ENCODE measurements around the gene EMP1.
A peak's percentile ranks its signal among the peaks of the same experiment; 100 is the strongest.

EMP1 gene

DNA sequence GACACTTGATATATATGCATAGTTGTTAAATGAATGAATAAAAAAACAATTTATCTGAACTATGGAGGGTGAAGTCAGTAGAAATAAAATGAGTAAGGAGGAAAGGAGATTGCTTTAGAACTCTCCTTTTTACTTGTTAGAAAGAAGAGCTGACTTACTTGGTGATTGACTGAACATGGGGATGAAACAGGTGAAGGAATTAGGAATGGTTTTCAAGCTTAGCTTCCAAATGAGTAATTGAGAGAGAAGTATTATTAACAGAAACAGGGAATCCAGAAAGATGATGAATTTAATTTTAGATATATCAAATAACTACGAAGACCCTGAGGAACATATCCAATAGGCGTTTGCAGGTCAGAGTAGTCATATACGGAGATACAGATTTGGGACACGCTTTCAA is 33.6 kb upstream of the EMP1 start:
- TF ChIP-seq, protein P1, sequence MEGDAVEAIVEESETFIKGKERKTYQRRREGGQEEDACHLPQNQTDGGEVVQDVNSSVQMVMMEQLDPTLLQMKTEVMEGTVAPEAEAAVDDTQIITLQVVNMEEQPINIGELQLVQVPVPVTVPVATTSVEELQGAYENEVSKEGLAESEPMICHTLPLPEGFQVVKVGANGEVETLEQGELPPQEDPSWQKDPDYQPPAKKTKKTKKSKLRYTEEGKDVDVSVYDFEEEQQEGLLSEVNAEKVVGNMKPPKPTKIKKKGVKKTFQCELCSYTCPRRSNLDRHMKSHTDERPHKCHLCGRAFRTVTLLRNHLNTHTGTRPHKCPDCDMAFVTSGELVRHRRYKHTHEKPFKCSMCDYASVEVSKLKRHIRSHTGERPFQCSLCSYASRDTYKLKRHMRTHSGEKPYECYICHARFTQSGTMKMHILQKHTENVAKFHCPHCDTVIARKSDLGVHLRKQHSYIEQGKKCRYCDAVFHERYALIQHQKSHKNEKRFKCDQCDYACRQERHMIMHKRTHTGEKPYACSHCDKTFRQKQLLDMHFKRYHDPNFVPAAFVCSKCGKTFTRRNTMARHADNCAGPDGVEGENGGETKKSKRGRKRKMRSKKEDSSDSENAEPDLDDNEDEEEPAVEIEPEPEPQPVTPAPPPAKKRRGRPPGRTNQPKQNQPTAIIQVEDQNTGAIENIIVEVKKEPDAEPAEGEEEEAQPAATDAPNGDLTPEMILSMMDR (IDR thresholded peaks at IDR 0.05): no peak
- Histone ChIP-seq H3K9me3 (no peaks in the 10 kb centered on the region), H3K4me3 (ENCODE audit: low read depth in 1 of 2, low read length in 1 of 2) (no peak overlapping the region), H3K27ac (no peak overlapping the region), H3K4me1 (ENCODE audit: control insufficient read depth in 1 of 2, insufficient read depth in 1 of 2, low read depth in 1 of 2, low read length in 1 of 2) (peaks cover 12 to 17% of the 10 kb centered on the region in 2 experiments), H3K36me3 (no peaks in the 10 kb centered on the region), H3K27me3 (no peaks in the 10 kb centered on the region)

DNA sequence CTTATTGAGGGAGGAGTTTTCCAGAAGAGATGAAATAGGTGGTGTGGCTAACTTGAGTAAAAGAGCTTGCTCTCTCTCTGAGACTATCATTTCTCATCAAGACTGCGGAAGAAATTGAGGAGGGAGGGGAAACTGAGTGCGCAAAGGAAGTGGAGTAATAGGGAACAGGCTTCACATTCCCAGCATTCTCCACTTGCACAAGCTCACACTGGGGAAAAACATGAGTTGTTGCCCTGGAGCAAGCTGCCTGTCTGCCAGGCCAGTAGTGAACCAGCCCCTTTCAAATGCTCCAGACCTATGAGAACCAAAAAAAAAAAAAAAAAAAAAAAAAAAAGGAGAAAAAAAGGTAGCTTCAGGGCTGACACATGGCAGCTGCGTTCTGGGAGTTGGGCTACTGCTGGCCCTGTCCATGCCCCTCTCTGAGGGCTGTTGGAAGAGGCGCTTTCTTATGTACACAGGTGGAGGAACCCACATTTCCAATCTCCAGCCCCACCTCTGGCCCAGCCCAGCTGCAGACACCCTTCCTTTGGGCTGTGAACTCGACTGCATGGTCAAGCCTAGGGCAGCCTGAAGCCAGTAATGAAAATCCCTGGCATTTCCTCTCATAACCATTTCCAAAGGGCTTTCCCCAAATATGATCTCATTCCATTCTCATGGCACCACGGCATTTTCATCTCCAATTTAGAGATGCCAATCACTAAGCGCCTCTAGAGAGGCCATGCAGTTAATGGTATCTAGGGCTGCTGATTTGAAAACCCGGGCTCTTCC is 32.5 kb upstream of the EMP1 start:
- Histone ChIP-seq H3K4me1 (ENCODE audit: control insufficient read depth in 1 of 2, insufficient read depth in 1 of 2, low read depth in 1 of 2, low read length in 1 of 2) (peaks cover 12 to 17% of the 10 kb centered on the region in 2 experiments), H3K36me3 (no peaks in the 10 kb centered on the region), H3K9me3 (no peaks in the 10 kb centered on the region), H3K27ac (no peak overlapping the region), H3K27me3 (no peaks in the 10 kb centered on the region), H3K4me3 (ENCODE audit: low read depth in 1 of 2, low read length in 1 of 2) (no peak overlapping the region)
- TF ChIP-seq, protein P1 (IDR thresholded peaks at IDR 0.05): no peak

DNA sequence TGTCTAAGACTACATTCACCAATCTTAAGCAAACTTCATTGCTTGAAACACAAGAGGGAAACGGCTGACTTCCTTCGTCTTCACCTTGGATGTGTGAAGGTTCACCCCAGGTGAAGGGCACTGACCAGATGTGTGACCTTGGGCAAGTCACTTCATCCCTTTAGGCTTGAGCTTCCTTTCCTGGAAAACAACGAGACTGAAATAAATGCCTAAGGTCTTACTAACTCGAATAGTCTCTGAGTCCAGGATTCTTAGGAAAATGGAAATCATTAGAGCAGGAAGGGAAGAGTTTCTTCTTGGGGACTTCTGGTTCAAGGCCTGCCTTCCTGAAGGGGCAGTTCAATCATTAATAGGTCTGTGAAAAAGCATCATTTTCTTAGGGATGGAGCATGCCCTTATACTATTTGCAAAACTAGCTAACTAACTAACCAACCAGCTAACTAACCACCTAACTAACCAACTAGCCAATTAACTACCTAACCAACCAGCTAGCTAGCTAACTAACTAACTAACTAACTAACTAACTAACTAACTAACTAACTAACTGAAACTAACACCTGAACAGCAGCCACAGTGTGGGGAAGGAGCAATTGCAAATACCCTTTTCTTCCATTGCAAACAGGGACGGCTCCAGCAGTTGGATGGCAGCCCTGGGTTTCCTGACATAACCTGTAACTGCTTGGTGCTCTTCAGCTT is 31.5 kb upstream of the EMP1 start:
- Histone ChIP-seq H3K27me3 (no peaks in the 10 kb centered on the region), H3K9me3 (no peaks in the 10 kb centered on the region), H3K36me3 (no peaks in the 10 kb centered on the region), H3K4me3 (ENCODE audit: low read depth in 1 of 2, low read length in 1 of 2) (peak overlapping the region in 1 of 2 experiments; percentile 3), H3K27ac (peak overlapping the region; percentile 47), H3K4me1 (ENCODE audit: control insufficient read depth in 1 of 2, insufficient read depth in 1 of 2, low read depth in 1 of 2, low read length in 1 of 2) (peaks cover 12 to 17% of the 10 kb centered on the region in 2 experiments)
- TF ChIP-seq, protein P1 (IDR thresholded peaks at IDR 0.05): no peak

DNA sequence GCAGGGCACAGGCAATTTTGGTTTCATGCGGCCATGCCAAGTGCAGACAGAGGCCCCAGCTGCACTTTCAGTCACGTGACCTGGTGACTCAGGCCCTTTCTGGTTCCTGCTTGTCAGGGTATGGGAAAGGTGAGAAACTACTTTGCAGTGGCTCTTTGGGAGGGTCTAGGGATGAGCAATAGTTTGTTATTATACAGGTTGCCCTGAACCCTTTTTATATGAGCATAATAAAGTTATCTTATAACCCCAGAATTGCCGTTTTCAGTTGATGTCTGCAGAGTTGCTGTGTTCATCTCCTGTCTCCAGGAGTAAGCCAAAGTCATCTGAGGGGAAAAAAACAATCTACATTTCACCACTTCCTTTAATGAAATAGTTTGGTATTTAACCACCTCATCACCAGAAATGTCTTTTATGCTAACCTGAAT is 30.9 kb upstream of the EMP1 start:
- H3K27me3 ChIP-seq: no peaks in the 10 kb centered on the region
- H3K27ac ChIP-seq: peak overlapping the region; percentile 47
- H3K4me3 ChIP-seq (ENCODE audit: low read depth in 1 of 2, low read length in 1 of 2): peak overlapping the region in 1 of 2 experiments; percentile 3
- TF ChIP-seq, protein P1 (IDR thresholded peaks at IDR 0.05): no peak
- H3K9me3 ChIP-seq: no peaks in the 10 kb centered on the region
- H3K36me3 ChIP-seq: no peaks in the 10 kb centered on the region
- peaks cover 12 to 17% of the 10 kb centered on the region in 2 experiments for H3K4me1 ChIP-seq (ENCODE audit: control insufficient read depth in 1 of 2, insufficient read depth in 1 of 2, low read depth in 1 of 2, low read length in 1 of 2)

DNA sequence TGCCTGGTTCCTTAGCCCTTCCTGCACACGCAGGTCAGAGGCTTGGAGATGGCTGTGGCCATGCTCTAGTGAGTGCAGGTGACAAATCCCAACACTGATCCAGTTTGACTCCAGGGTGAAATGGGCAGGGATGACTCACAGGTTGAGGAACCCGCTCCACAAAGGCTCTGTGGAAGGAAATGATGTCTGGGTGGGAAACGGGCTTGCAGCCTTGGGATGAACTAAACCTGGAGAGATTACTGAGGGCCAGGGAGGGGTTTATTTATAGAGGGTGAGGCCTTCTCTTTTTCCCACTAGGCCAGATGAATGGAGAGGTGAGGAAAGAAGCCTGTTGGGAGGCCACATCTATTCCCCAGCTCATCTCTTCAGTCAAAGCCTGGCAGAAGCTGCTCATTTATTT is 29.3 kb upstream of the EMP1 start:
- H3K36me3 ChIP-seq: no peaks in the 10 kb centered on the region
- TF ChIP-seq, protein P1 (IDR thresholded peaks at IDR 0.05): no peak
- no peak overlapping the region for H3K27ac ChIP-seq
- H3K4me3 ChIP-seq (ENCODE audit: low read depth in 1 of 2, low read length in 1 of 2): no peak overlapping the region
- no peaks in the 10 kb centered on the region for H3K27me3 ChIP-seq
- no peaks in the 10 kb centered on the region for H3K9me3 ChIP-seq
- peaks cover 12 to 17% of the 10 kb centered on the region in 2 experiments for H3K4me1 ChIP-seq (ENCODE audit: control insufficient read depth in 1 of 2, insufficient read depth in 1 of 2, low read depth in 1 of 2, low read length in 1 of 2)

Measured in neutrophil (primary cell).